ENCODE measurements around the gene AMDHD1.

DNA sequence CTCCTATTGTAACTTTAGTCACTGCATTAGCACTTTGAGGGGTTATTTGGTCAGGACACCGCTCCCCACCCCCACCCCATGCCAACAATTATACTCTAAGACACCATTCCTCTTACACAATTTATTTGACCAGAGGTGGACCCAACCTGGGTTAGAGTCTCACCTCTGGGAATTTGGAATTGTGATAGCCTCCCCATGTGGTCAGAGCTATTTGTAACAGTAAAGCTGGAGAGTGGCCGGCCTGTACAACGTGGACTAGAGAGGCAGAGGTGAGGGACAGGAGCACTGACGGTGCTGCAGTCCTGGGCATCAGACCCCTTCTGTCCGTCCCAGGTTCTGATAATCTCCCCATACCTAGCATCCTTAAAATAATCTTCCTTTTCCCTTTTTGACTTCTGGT is 56.4 kb downstream of the AMDHD1 start:
- TF ChIP-seq POLR2AphosphoS5 (IDR thresholded peaks at IDR 0.05; ENCODE audit: borderline replicate concordance, low read depth, low read length) (no peak), EZH2 (IDR thresholded peaks at IDR 0.05) (no peak)
